IPS-18c (cell line): ENCODE data around the gene ARHGAP24.

Experiments used
- H3K4me3 ChIP-seq: 2 replicates; pipeline ENCODE4 v1.7.0; 2013; ENCODE audit warnings: low read depth, mild to moderate bottlenecking, low read length, moderate library complexity; ENCODE audit not compliant: insufficient read depth
- H3K9me3 ChIP-seq: one replicate; pipeline ENCODE4 v1.6.1; 2013; ENCODE audit warnings: mild to moderate bottlenecking, low read length, moderate library complexity; ENCODE audit not compliant: control insufficient read depth, insufficient read depth

The ARHGAP24 gene

GRCh38 chr4:85965529-85965928 lies 490.6 kb downstream of the ARHGAP24 start:
- H3K9me3 ChIP-seq, result no peaks in the 10 kb centered on the region

GRCh38 chr4:85966373-85966772 lies 491.4 kb downstream of the ARHGAP24 start:
- H3K9me3 ChIP-seq, result no peaks in the 10 kb centered on the region
- H3K4me3 ChIP-seq, result no peak overlapping the region

More at GRCh38 chr4:85965529-85965928, 490.6 kb downstream of the ARHGAP24 start:
- no peak overlapping the region for H3K4me3 ChIP-seq

GRCh38 chr4:85967872-85968271 lies 492.9 kb downstream of the ARHGAP24 start:
- no peak overlapping the region for H3K4me3 ChIP-seq
- no peaks in the 10 kb centered on the region for H3K9me3 ChIP-seq

GRCh38 chr4:85968945-85969819 lies 494.2 kb downstream of the ARHGAP24 start:
- Histone ChIP-seq H3K4me3 (no peak overlapping the region), H3K9me3 (no peaks in the 10 kb centered on the region)

- Histone ChIP-seq H3K9me3 (no peaks in the 10 kb centered on the region), H3K4me3 (no peak overlapping the region)
These were observed 495.6 kb downstream of the ARHGAP24 start for GRCh38 chr4:85970535-85970934.

GRCh38 chr4:85979276-85979675 lies 504.3 kb downstream of the ARHGAP24 start:
- H3K4me3 ChIP-seq, result no peak overlapping the region
- H3K9me3 ChIP-seq, result no peaks in the 10 kb centered on the region

GRCh38 chr4:85986266-85986665 lies 511.3 kb downstream of the ARHGAP24 start:
- no peaks in the 10 kb centered on the region for H3K9me3 ChIP-seq
- no peak overlapping the region for H3K4me3 ChIP-seq

- no peak overlapping the region for H3K4me3 ChIP-seq
- H3K9me3 ChIP-seq, result no peaks in the 10 kb centered on the region
These were observed 518.7 kb downstream of the ARHGAP24 start for GRCh38 chr4:85993641-85994040.

GRCh38 chr4:85994576-85994975 lies 519.6 kb downstream of the ARHGAP24 start:
- Histone ChIP-seq H3K4me3 (no peak overlapping the region), H3K9me3 (no peaks in the 10 kb centered on the region)

GRCh38 chr4:85995361-85995760 lies 520.4 kb downstream of the ARHGAP24 start:
- H3K4me3 ChIP-seq, result no peak overlapping the region
- H3K9me3 ChIP-seq, result no peaks in the 10 kb centered on the region

GRCh38 chr4:86001591-86001990 lies 526.6 kb downstream of the ARHGAP24 start:
- H3K4me3 ChIP-seq, result no peak overlapping the region
- no peaks in the 10 kb centered on the region for H3K9me3 ChIP-seq

- no peaks in the 10 kb centered on the region for H3K9me3 ChIP-seq
- no peak overlapping the region for H3K4me3 ChIP-seq
These were observed 529.1 kb downstream of the ARHGAP24 start for GRCh38 chr4:86004030-86004429.

- Histone ChIP-seq H3K9me3 (no peaks in the 10 kb centered on the region), H3K4me3 (no peak overlapping the region)
These were observed 531.1 kb downstream of the ARHGAP24 start for GRCh38 chr4:86006057-86006456.

GRCh38 chr4:86007042-86007441 lies 532.1 kb downstream of the ARHGAP24 start:
- Histone ChIP-seq H3K4me3 (no peak overlapping the region), H3K9me3 (no peaks in the 10 kb centered on the region)

GRCh38 chr4:86011117-86011516 lies 536.2 kb downstream of the ARHGAP24 start:
- no peak overlapping the region for H3K4me3 ChIP-seq
- H3K9me3 ChIP-seq, result no peaks in the 10 kb centered on the region

GRCh38 chr4:86013621-86014020 lies 538.7 kb downstream of the ARHGAP24 start:
- Histone ChIP-seq H3K9me3 (no peaks in the 10 kb centered on the region), H3K4me3 (no peak overlapping the region)

- Histone ChIP-seq H3K9me3 (no peaks in the 10 kb centered on the region), H3K4me3 (no peak overlapping the region)
These were observed 539.6 kb downstream of the ARHGAP24 start for GRCh38 chr4:86014599-86014998.

GRCh38 chr4:86015412-86016350 lies 540.7 kb downstream of the ARHGAP24 start:
- Histone ChIP-seq H3K9me3 (no peaks in the 10 kb centered on the region), H3K4me3 (no peak overlapping the region)
